Lower leg skin (tissue), 4 donors: ENCODE measurements around the gene NPDC1. TPM values are rescaled to one million over a fixed set of nuclear protein-coding genes. Genes with fewer than 3 reads are reported as not detected.
"Not testable (repeated sequence)": the region's sequence is repeated elsewhere in the genome, so short reads cannot be mapped to it uniquely, and the experiment has no call there.

Source experiments
- DNase-seq, 2 donors: peaks; one replicate each; pipeline ENCODE4 v3.0.0-alpha.2; 2019; ENCODE audit warnings: low spot score in 2 of 2
- H3K4me3 ChIP-seq: fragments of 200-600 bp; sonication (generic); 2 replicates; pipeline ENCODE4 v1.5.1; 2017; ENCODE audit warnings: mild to moderate bottlenecking, low read depth; ENCODE audit not compliant: poor library complexity, severe bottlenecking
- POLR2A ChIP-seq, 2 donors: fragments of 450-650 bp; IDR thresholded peaks; one replicate each; pipeline ENCODE4 v1.6.1; 2016 to 2017; ENCODE audit warnings: antibody characterized with exemption in 2 of 2, mild to moderate bottlenecking in 1 of 2, moderate library complexity in 1 of 2
- WGBS, 2 donors: methylation state at CpG; one replicate each; pipeline ENCODE4 v1.1.5; 2018; 5-methylcytosine and 5-hydroxymethylcytosine counted together
- intact Hi-C: fragments of 100-400 bp; cut with DNase I; formaldehyde crosslinking; loops from one replicate; pipeline ENCODE4 v1.15.0; 2023; ENCODE audit warnings: low total_unique reads
- total RNA-seq, 4 donors: library from RNA; depleted of rRNA; stranded (reverse); fragments of >200 nt; gene quantifications; one replicate each; pipeline ENCODE4 v1.1.0, GENCODE V29; 2016
- TF ChIP-seq, protein P1 (sequence below), 3 donors: fragments of 450-650 bp; IDR thresholded peaks; one replicate each; pipeline ENCODE4 v1.5.1; 2016; ENCODE audit warnings: antibody characterized with exemption in 3 of 3, mild to moderate bottlenecking in 3 of 3, moderate library complexity in 2 of 3

NPDC1 gene
- total RNA-seq, 4 donors from 2014 or later = 29.1 to 63.9 (median 56.1) TPM

DNA sequence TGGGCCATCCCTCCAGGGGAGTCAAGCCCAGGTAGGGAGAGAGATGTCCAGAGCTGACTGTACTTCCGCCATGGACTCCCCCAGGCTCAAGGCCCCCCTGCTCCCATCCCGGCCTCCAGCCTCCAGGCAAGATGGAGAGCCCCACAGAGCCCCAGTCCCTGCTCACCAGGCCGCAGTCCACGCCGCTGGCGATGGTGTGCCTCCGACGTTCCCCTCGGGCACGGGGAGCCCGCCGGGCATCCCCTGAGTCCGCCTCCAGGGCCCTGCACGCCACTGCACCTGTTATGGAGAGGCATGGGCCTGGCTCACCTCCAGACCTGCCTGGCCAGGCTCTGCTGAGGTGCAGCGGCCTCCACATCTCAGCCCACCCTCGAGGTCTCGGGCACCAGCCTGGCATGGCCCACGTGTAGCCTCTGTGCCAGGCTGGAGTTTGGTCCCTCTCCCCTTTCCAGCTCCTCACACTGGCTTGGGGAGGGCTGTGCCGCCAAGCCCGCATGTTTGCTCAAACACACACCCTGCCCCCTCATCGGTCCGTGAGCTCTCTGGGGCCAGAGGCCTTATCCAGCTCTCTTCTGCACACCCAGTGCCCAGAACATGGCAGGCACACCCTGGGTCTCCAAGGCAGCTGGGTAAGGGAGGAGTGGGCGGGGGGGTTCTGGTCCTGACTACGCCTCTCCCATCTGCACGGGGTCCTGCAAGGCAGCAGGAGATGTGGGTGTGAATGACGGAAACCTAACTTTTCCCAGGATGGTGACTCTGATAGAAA lies 20.3 kb upstream of the NPDC1 start:
- intact Hi-C loops = no loop called here
- no peak overlapping the region for H3K4me3 ChIP-seq
- DNase-seq = no peak
- TF ChIP-seq POLR2A (IDR thresholded peaks at IDR 0.05) = no peak
- TF ChIP-seq, protein P1, sequence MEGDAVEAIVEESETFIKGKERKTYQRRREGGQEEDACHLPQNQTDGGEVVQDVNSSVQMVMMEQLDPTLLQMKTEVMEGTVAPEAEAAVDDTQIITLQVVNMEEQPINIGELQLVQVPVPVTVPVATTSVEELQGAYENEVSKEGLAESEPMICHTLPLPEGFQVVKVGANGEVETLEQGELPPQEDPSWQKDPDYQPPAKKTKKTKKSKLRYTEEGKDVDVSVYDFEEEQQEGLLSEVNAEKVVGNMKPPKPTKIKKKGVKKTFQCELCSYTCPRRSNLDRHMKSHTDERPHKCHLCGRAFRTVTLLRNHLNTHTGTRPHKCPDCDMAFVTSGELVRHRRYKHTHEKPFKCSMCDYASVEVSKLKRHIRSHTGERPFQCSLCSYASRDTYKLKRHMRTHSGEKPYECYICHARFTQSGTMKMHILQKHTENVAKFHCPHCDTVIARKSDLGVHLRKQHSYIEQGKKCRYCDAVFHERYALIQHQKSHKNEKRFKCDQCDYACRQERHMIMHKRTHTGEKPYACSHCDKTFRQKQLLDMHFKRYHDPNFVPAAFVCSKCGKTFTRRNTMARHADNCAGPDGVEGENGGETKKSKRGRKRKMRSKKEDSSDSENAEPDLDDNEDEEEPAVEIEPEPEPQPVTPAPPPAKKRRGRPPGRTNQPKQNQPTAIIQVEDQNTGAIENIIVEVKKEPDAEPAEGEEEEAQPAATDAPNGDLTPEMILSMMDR (IDR thresholded peaks at IDR 0.05) = no peak
- 89 to 91% methylated on average over 21 to 26 of the region's 26 CpGs for WGBS, 2 donors

DNA sequence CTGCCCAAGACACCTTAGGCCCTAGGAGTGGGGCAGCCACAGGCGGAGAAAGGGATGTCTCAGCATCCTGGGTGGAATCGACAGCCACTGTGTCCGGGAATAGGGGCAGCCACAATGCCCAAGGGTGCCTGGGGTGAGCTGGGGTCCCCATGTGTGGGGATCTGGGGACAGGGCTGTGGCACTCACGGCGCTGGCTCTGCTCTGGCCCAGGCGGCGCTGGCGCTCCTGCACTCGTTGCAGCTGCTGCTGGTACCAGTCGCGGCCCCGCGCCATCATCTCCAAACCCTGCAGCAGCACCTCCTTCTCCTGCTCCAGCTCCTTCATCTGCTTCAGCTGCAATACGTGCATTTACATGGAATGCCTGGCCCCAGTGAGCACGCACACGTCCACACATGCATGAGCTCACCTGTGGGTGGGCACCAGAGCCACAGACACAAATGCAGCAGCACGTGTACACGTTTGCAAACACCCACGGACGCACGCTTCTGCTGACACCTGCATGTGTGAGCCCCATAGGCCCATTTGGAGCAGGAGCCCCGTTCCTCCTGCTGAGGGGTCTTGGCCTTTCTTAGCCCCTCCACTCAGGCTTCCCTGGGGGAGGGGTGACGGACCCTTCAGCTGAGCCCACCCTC lies 19.5 kb upstream of the NPDC1 start:
- no peak for DNase-seq
- 80 to 86% methylated on average over 21 to 23 of the region's 23 CpGs for WGBS, 2 donors
- H3K4me3 ChIP-seq = no peak overlapping the region
- intact Hi-C loops = no loop called here
- TF ChIP-seq, protein P1 (IDR thresholded peaks at IDR 0.05) = no peak
- no peak for TF ChIP-seq POLR2A (IDR thresholded peaks at IDR 0.05)

DNA sequence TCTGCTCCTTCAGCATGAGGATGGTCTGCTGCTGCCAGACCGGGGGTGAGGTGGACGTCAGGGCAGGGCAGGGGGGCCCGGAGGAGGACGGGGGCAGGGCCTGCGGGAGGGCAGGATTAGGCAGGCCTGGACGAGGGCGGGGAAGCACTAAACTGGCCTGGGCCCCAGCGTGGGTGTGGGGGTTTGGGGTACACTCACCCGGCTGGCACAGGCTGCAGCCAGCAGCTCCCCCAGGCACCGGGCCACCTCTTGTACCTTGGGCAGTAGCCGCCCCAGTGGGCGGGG lies 18.8 kb upstream of the NPDC1 start:
- H3K4me3 ChIP-seq = no peak overlapping the region
- intact Hi-C loops = no loop called here
- 43 to 73% methylated on average over 9 to 11 of the region's 12 CpGs for WGBS, 2 donors
- TF ChIP-seq POLR2A (IDR thresholded peaks at IDR 0.05) = no peak
- TF ChIP-seq, protein P1 (IDR thresholded peaks at IDR 0.05) = no peak
- DNase-seq = no peak

DNA sequence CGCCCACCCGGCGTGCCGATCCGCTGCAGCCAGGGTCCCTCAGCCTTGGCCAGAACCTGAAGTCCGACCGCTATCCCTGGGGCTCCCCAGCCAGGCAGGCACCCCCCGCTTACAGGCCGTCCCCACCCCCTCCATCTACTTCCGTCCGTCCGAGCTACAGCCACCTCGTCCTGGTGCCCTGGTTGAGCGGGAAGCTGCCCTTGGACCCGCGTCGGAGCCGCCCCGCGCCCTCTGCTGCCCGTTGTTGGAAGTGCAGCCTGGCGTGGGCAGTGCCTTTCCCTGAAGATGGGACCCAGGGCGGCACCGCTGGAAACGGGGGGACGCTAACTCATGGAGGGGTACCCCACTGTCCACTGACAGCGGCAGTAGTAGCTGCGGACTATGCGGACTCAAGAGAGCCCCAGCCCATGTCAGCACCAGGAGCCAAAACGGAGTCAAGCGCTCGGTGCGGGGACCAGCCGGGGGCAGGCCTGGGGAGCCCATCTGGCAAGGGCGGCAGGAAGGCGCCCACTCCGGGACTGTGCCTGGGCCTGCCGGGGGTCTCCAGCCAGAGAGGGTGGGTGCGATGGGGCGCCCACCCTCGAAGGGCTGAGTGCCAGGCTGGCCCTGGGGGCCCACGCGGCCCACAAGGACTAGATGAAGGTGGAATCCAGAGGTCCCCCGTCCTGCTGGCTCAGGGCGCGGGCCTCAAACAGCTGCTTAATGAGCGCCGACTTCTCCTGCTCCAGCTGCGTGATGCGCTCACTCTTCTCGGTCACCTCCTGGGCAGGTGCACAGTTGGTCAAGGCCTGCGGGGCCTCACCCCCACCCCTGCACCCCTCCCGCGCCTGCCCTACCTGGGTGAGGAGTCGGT lies 18.3 kb upstream of the NPDC1 start:
- no peak overlapping the region for H3K4me3 ChIP-seq
- TF ChIP-seq POLR2A (IDR thresholded peaks at IDR 0.05) = no peak
- TF ChIP-seq, protein P1 (IDR thresholded peaks at IDR 0.05) = peak in 1 of 3 donors; percentile 91
- intact Hi-C loops = no loop called here
- WGBS, 2 donors = 46 to 72% methylated on average over 16 to 45 of the region's 55 CpGs
- DNase-seq = peak in 1 of 2 donors; percentile 94

DNA sequence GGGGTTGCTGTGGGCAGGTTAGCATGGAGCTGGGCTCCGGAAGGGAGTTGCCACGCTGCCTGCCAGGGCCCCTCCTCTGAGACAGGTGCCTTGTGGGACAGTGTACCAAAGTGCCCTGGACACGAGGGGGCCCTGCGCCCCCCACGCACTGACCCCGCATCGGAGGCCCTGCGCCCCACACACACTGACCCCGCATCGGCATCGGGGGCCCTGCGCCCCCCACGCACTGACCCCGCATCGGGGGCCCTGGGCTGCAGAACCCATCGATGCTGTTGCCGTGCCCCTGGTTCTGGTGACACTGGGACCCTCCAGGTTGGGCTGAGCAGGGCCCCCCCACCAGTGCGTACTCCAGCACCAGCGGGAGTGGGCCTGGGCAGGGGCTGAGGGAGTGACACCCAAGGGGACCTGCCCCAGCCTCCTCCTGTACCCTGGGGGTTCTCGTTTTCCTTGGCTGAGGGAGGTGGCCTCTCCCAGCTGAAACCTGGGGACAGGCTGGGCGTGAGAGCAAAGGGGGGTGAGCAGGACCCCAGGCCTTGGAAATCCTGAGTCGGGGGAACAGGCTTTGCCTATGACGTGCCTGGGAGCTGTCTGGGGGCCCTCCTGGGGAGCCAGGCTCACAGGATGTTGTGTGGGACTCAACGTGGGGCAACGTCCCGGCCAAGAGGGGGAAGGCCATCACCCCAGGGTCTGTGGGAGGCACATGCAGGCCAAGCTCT lies 17.5 kb upstream of the NPDC1 start:
- H3K4me3 ChIP-seq = no peak overlapping the region
- WGBS, 2 donors = 67 to 74% methylated on average over 9 to 13 of the region's 26 CpGs
- intact Hi-C loops = no loop called here
- DNase-seq = no peak
- TF ChIP-seq POLR2A (IDR thresholded peaks at IDR 0.05) = no peak
- TF ChIP-seq, protein P1 (IDR thresholded peaks at IDR 0.05) = no peak

DNA sequence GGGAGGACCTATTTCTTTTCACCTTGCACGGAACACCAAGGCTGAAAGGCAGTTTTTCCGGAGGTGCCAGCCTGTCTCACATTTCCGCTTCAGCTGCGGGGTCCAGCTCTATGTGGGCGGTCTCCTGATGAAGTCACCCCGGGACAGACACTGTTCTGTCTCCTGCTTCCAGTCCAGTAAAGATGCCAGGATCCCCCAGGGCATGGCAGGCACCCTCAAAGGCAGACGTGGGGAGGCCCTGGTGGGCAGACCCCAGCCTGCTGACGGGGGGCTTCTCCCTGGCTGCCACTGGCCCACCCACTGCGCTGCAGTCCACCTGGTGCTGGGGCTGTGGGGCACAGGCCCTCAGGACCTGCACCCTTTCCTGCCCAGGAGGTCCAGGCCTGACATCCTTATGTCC lies 16.8 kb upstream of the NPDC1 start:
- WGBS, 2 donors = 73 to 87% methylated on average over 4 to 5 of the region's 9 CpGs
- H3K4me3 ChIP-seq, intact Hi-C loops, DNase-seq: not testable (repeated sequence)
